NCI-H1048 (cell line): ENCODE data around the gene CDH4.

ENCODE experiments used
- DNase-seq: peaks from one replicate; lab custom pipeline; 2025; lab: John Stamatoyannopoulos, UW

Gene CDH4

GRCh38 chr20:61561111-61561830 lies 309.2 kb downstream of the CDH4 start:
- DNase-seq, result no peak

DNA sequence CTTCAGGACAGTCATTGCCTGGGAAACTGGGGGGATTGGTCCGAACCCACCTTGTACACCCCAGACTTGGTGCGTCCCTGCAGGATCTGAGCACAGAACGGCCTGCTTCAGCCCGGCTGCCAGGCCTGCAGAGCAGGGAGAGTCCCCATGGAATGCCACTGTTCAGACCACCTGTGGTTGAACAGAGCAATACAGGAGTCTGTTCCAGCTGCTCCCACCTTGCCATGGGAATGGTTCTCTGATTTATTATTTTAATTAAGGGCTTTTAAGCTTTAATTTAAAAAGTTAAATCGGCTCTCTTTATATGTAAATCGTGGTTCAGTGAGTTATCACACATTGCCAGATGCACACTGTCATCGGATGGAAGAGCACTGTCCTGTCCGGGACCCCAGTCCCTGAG lies 310.4 kb downstream of the CDH4 start:
- DNase-seq, result no peak

- no peak for DNase-seq
Observed at GRCh38 chr20:61562897-61563504, 310.9 kb downstream of the CDH4 start.

- DNase-seq, result no peak
Observed at GRCh38 chr20:61564628-61565027, 312.6 kb downstream of the CDH4 start.

- DNase-seq, result no peak
Observed at GRCh38 chr20:61565791-61566190, 313.7 kb downstream of the CDH4 start.

DNA sequence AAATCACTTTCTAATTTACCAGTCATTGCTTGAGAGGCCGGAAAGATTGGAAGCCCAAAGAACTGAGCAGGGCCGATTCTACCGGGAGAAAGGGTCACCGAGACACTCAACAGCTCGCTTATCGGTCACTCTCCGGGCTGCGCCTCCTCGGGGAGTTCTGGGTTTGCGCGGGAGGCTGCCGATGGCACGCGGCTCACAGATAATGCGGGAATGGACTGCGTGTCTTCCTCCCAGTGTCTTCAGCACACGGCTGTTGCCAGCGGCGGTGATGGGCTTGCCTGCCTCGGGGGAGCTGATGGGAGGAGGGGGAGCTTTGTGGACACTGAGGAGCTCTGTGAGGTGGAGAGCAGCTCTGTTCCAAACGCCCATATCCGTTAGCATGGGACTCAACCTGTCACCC lies 314.6 kb downstream of the CDH4 start:
- no peak for DNase-seq

GRCh38 chr20:61567204-61567603 lies 315.1 kb downstream of the CDH4 start:
- DNase-seq, result no peak

GRCh38 chr20:61569825-61570224 lies 317.8 kb downstream of the CDH4 start:
- no peak for DNase-seq

DNA sequence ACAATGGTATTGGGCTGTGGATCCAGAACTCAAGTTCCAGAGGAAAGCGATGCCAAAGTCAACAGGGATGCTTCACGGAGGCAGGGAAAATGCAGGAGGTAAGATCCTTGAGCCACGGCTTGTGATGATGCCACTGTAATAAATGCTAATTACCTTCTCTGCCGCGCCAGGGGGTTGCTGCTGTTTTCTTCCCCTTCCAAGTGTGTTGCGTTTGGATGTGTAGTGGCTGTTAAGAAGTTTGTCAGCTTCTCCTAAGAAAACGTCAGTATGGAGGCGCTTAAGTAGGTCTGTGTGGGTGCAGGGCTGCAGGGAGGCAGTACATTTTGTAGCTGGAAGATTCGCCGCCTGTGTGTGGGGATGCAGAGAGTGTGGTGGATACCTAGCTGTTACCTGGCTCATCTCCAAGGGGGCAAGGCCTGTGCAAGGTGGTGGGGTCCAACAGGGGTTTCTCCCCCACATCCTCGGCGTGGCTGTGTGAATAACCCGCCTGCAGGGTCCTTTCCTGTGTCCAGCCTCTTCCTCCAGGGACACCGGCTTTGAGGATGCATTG lies 318.7 kb downstream of the CDH4 start:
- no peak for DNase-seq

DNA sequence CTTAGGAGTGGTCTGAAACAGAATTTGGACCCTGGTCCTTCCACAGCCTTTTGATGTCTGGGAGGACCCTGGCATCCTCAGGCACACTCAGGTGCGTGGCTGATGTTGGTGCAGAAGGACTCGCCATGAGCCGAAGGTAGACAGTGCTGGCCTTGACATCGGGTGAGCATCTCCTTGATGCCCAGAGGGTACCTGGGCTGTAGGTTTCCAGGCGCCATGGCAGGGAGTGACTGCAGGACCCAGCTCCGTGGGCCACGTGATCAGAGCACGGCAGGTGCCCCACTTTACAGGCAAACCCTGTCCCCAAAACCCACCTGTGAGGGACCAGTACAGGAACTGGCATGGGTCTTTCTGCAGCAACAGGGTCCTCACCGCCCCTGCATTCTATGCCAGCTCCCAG lies 319.2 kb downstream of the CDH4 start:
- no peak for DNase-seq

GRCh38 chr20:61571916-61572711 lies 320.1 kb downstream of the CDH4 start:
- DNase-seq, result no peak

DNA sequence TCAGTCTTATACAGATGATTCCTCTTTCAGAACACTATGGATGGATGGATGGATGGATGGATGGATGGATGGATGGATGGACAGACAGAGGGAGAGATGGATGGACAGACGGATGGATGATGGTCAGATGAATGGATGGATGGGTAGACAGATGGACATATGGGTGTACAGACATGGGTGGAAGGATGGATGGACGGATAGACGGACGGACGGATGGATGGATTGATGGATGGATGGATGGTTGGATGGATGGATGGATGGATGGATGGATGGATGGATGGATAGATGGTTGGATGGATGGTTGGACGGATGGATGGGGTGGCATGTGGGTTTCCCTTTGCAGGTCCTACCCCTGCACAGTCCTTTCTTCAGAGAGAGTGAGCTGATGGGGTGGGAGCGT lies 320.7 kb downstream of the CDH4 start:
- no peak for DNase-seq

GRCh38 chr20:61573415-61574305 lies 321.6 kb downstream of the CDH4 start:
- DNase-seq, result no peak

- no peak for DNase-seq
Observed at GRCh38 chr20:61575151-61575937, 323.3 kb downstream of the CDH4 start.

- DNase-seq, result no peak
Observed at GRCh38 chr20:61576372-61576771, 324.3 kb downstream of the CDH4 start.

DNA sequence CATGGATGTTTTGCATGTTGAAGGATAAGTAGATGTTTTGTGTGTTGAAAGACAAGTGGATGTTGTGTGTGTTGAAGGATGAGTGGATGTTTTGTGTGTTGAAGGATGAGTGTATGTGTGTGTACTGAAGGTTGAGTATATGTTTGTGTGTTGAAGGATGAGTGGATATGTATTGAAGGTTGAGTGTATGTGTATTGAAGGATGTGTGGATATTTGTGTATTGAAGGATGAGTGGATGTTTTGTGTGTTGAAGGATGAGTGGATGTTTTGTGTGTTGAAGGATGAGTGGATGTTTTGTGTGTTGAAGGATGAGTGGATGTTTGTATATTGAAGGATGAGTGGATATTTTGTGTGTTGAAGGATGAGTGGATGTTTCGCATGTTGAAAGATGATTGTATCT lies 325.0 kb downstream of the CDH4 start:
- no peak for DNase-seq

DNA sequence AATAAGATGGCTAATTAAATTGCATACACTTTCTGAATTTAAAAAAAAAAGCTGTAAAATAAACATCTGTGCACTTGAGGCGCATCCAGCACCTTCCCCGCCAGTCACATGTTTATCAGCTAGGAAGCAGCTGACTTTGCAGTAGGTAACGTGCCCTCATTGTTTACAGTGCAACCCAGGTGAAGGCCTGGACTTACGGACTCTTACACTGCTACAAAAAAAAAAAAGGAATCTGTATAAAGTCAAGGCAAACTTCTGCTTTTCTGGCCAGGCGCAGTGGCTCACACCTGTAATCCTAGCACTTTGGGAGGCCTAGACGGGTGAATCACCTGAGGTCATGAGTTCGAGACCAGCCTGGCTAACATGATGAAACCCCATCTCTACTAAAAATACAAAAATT lies 327.8 kb downstream of the CDH4 start:
- no peak for DNase-seq

- no peak for DNase-seq
Observed at GRCh38 chr20:61580958-61581824, 329.1 kb downstream of the CDH4 start.

GRCh38 chr20:61581825-61582188 lies 329.7 kb downstream of the CDH4 start:
- no peak for DNase-seq
